Body of pancreas (tissue), 4 donors: Measurements from ENCODE around the gene KIF1A. TPM values are rescaled to one million over a fixed set of nuclear protein-coding genes. Genes with fewer than 3 reads are reported as not detected.

Source experiments
- ATAC-seq: fragments of 150-250 bp; one replicate; pipeline ENCODE4 v1.9.1; 2016
- DNase-seq, 4 donors: peaks; one replicate each; pipeline ENCODE4 v3.0.0-alpha.2; 2019
- H3K27ac ChIP-seq, 4 donors: fragments of 200-600 bp; sonication (generic); 1 replicate in 3 of 4; 2 replicates in 1 of 4; pipeline versions ENCODE4 v1.5.1 to v1.6.1; 2016 to 2019; ENCODE audit warnings: mild to moderate bottlenecking in 1 of 4, mixed read lengths in 1 of 4, moderate library complexity in 1 of 4
- H3K27me3 ChIP-seq, 2 donors: fragments of 200-600 bp; sonication (generic); one replicate each; pipeline ENCODE4 v1.6.0; 2016; ENCODE audit warnings: mild to moderate bottlenecking in 1 of 2
- H3K36me3 ChIP-seq, 2 donors: fragments of 200-600 bp; sonication (generic); replicated peaks in 1 of 2; 2 replicates each; pipeline ENCODE4 v1.5.1; 2016; ENCODE audit warnings: low read depth in 2 of 2; ENCODE audit not compliant: insufficient read depth in 1 of 2
- H3K4me1 ChIP-seq: fragments of 200-600 bp; sonication (generic); one replicate; pipeline ENCODE4 v1.6.0; 2016
- H3K4me3 ChIP-seq, 2 donors: fragments of 200-600 bp; sonication (generic); 1 replicate in 1 of 2; 2 replicates in 1 of 2; pipeline ENCODE4 v1.5.1; 2016 to 2019
- H3K9me3 ChIP-seq, 3 donors: fragments of 200-600 bp; sonication (generic); 1 replicate in 2 of 3; 2 replicates in 1 of 3; pipeline ENCODE4 v1.5.1; 2016
- CTCF ChIP-seq, 7 experiments: fragments of 450-650 bp in 4 of 7; fragments of 200-600 bp in 3 of 7; sonication (generic) in 3 of 7; IDR thresholded peaks; one replicate each; pipeline ENCODE4 v1.5.1; 2016 to 2019; ENCODE audit warnings: antibody characterized with exemption in 7 of 7
- POLR2A ChIP-seq, 3 donors: fragments of 450-650 bp; IDR thresholded peaks; one replicate each; pipeline ENCODE4 v1.6.1; 2016; ENCODE audit warnings: antibody characterized with exemption in 3 of 3, mild to moderate bottlenecking in 2 of 3
- WGBS, 2 donors: methylation state at CpG; one replicate each; pipeline ENCODE4 v1.1.5; 2017; 5-methylcytosine and 5-hydroxymethylcytosine counted together
- intact Hi-C: fragments of 100-400 bp; cut with DNase I; formaldehyde crosslinking; loops from one replicate; pipeline ENCODE4 v1.15.1; 2023
- total RNA-seq, 2 donors: library from RNA; depleted of rRNA; stranded (reverse); fragments of >200 nt; gene quantifications; one replicate each; pipeline ENCODE4 v1.1.0, GENCODE V29; 2016

KIF1A gene
- total RNA-seq, 2 donors from 2014 or later, result 51.9 to 79.1 TPM

GRCh38 chr2:240734756-240735155 is 85.3 kb downstream of the KIF1A start:
- Histone ChIP-seq H3K4me3 (no peak overlapping the region), H3K36me3 (no peaks in the 10 kb centered on the region), H3K27ac (no peak overlapping the region), H3K4me1 (no peaks in the 10 kb centered on the region), H3K9me3 (no peaks in the 10 kb centered on the region), H3K27me3 (no peaks in the 10 kb centered on the region)
- ATAC-seq (no peak), DNase-seq (no peak)
- intact Hi-C loops, result no loop called here
- 91 to 95% methylated on average over 9 to 16 of the region's 17 CpGs for WGBS, 2 donors
- TF ChIP-seq POLR2A (IDR thresholded peaks at IDR 0.05) (no peak), CTCF (IDR thresholded peaks at IDR 0.05) (no peak)

- intact Hi-C loops, result no loop called here
- Histone ChIP-seq H3K27ac (no peak overlapping the region), H3K36me3 (no peaks in the 10 kb centered on the region), H3K27me3 (no peaks in the 10 kb centered on the region), H3K4me1 (no peaks in the 10 kb centered on the region), H3K9me3 (no peaks in the 10 kb centered on the region), H3K4me3 (no peak overlapping the region)
- no peak for DNase-seq
- 80 to 92% methylated on average over 15 to 24 of the region's 24 CpGs for WGBS, 2 donors
- no peak for ATAC-seq
- TF ChIP-seq CTCF (IDR thresholded peaks at IDR 0.05) (no peak), POLR2A (IDR thresholded peaks at IDR 0.05) (no peak)
Measured at GRCh38 chr2:240733803-240734495, 86.1 kb downstream of the KIF1A start.

GRCh38 chr2:240732911-240733622 is 87.0 kb downstream of the KIF1A start:
- WGBS, 2 donors, result 76 to 82% methylated on average over 6 to 10 of the region's 10 CpGs
- Histone ChIP-seq H3K27ac (no peak overlapping the region), H3K27me3 (no peaks in the 10 kb centered on the region), H3K9me3 (no peaks in the 10 kb centered on the region), H3K36me3 (no peaks in the 10 kb centered on the region), H3K4me3 (no peak overlapping the region), H3K4me1 (no peaks in the 10 kb centered on the region)
- TF ChIP-seq POLR2A (IDR thresholded peaks at IDR 0.05) (no peak), CTCF (IDR thresholded peaks at IDR 0.05) (no peak)
- intact Hi-C loops, result no loop called here
- ATAC-seq (no peak), DNase-seq (no peak)

- no peaks in the 10 kb centered on the region for H3K4me1 ChIP-seq
- intact Hi-C loops, result no loop called here
- ATAC-seq (no peak), DNase-seq (no peak)
- no peak overlapping the region for H3K27ac ChIP-seq
- TF ChIP-seq CTCF (IDR thresholded peaks at IDR 0.05), result no peak
- no peak for TF ChIP-seq POLR2A (IDR thresholded peaks at IDR 0.05)
- 76 to 88% methylated on average over 3 to 5 of the region's 5 CpGs for WGBS, 2 donors
- H3K9me3 ChIP-seq, result no peaks in the 10 kb centered on the region
- no peak overlapping the region for H3K4me3 ChIP-seq
- no peaks in the 10 kb centered on the region for H3K27me3 ChIP-seq
- no peaks in the 10 kb centered on the region for H3K36me3 ChIP-seq
Measured at GRCh38 chr2:240732184-240732583, 87.8 kb downstream of the KIF1A start.
